ENCODE results near the gene MRPL17. TPM values are rescaled to one million over a fixed set of nuclear protein-coding genes. Genes with fewer than 3 reads are reported as not detected.

The MRPL17 gene
- total RNA-seq (44.9 and 53.2 TPM in 2 replicates), polyA plus RNA-seq (44.4 and 73.0 TPM in 2 replicates), polyA minus RNA-seq (ENCODE audit: low replicate concordance) (20.9 and 54.4 TPM in 2 replicates)
- polyA plus RNA-seq (2012), result 71.5 and 111 TPM in 2 replicates

DNA sequence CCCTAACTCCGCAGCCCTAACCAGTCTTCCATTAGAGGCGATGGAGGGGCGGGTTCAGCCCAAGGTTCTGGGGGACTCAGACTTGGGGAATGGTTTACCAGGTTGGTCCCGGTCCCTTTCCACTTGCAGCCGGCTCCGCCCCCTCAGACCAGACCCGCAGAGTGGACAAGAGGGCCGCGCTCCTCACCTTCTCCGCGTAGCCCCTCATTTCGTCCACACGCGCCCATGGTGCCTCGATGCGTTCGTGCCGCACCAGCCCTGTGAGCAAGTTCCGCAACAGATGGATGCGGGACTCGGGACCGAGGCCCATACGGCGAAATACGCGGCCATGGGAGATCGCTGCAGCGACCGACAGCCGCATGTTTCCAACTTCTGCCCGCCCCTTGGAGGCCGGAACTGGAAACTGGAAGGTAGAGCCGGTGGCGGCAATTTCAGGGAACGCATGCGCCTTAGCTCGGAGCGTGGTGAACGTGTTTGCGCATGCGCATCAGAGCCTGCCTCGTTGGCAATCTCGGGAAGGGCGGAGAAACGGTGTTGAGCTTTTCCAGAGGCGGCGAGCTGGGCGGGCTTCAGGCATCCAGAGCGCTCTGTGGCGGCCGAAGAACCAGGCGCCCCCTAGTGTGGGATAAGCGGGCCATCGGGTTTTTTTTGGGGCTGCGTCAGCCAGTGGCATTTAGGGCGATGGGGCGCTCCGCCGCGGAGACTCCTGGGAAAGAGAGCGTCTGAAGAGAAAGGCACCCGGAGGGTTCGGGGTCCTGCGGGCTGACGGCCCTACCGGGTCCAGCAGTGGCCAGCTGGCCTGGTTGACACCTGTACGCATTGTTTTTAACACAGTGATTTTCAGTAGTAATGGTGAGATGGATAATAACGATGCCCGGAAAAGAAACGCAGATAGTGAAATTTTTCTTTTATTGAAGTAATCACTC is at the start of gene MRPL17:
MRPL17 (minus strand) TSS at position 405 of the 926 bp plus-strand sequence; CDS start at position 361, 44 bp downstream.
- peak within 1 kb of the TSS; percentile 89 to 98 (median 95) for H3K4me3 ChIP-seq (replicated peaks in 1 of 4; ENCODE audit: control extremely low read depth in 1 of 4, insufficient read depth in 1 of 4, low read depth in 3 of 4, low read length in 4 of 4)
- peak within 1 kb of the TSS; percentile 97 for H2AFZ ChIP-seq (ENCODE audit: low read length)
- peak within 1 kb of the TSS; percentile 90 for H3K4me2 ChIP-seq (ENCODE audit: extremely low read depth, insufficient read depth, low read length)
- peak; percentile 96 to 99 for DNase-seq (ENCODE audit: low read depth in 2 of 2)
- peaks cover 3% of the 10 kb centered on the region for H3K4me1 ChIP-seq (ENCODE audit: control insufficient read depth, extremely low read depth, insufficient read depth, low read length)
- H4K20me1 ChIP-seq (ENCODE audit: control insufficient read depth, extremely low read depth, insufficient read depth, low read length), result no peaks in the 10 kb centered on the region
- peak within 1 kb of the TSS; percentile 76 for H3K27ac ChIP-seq (ENCODE audit: insufficient read depth, low read length)
- TF ChIP-seq CTCF (conservative IDR thresholded peaks at IDR 0.05 in 1 of 2, IDR thresholded peaks at IDR 0.05 in 1 of 2; ENCODE audit: low read depth in 1 of 2, low read length in 2 of 2) (peak; percentile 74 to 81), EZH2 (IDR thresholded peaks at IDR 0.05; ENCODE audit: low read length, missing control alignments) (no peak)
- no peaks in the 10 kb centered on the region for H3K36me3 ChIP-seq (ENCODE audit: control insufficient read depth, insufficient read depth, low read length)
- H3K79me2 ChIP-seq (ENCODE audit: control insufficient read depth, insufficient read depth, low read length), result peaks cover 26% of the 10 kb centered on the region
- no peaks in the 10 kb centered on the region for H3K27me3 ChIP-seq (ENCODE audit: control insufficient read depth, insufficient read depth, low read length)
- peak within 1 kb of the TSS; percentile 77 for H3K9ac ChIP-seq (ENCODE audit: insufficient read depth, low read length)
- no peaks in the 10 kb centered on the region for H3K9me3 ChIP-seq (ENCODE audit: control insufficient read depth, insufficient read depth, low read depth, low read length)

DNA sequence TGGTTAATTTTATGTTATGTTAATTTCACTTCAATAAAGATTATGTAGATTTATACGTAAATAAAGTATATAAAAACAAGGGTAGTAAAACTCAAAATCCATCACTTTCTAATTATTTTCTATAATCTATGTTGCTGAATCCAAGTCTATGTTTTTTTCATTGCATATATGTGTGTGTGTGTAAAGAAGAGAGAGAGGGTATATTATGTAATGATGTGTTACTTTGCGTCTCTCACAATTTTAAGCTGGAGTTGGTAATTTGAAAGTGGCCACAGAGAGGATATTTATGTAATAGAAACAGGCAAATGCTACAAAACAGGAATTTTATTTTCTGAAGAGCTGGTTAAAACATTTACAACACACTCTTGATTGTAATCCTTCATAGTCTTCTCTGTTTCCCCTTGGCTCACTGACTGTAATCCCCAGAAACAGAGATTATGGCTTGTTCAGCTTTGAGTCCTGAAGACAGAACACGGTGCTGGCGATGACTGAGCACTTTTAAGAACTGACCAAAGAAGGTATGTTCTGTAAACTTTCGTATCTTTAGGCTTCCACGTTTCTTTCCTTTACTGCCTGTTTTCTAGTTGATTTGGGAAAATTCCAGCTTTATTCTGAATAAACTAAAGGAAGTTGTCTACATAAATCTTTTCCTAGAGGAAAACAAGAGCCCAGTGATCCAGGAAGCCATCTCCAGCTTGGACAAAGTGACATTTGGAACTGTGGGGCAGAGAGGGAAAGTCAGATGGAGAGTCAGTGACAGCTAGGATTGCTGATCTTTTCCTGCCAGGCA is 45.0 kb upstream of the MRPL17 start:
- H3K4me2 ChIP-seq (ENCODE audit: extremely low read depth, insufficient read depth, low read length), result no peak overlapping the region
- DNase-seq (ENCODE audit: low read depth in 2 of 2), result no peak
- H2AFZ ChIP-seq (ENCODE audit: low read length), result no peak overlapping the region

More for the DNA sequence above, 45.0 kb upstream of the MRPL17 start:
- Histone ChIP-seq H3K9ac (ENCODE audit: insufficient read depth, low read length) (no peak overlapping the region), H3K36me3 (ENCODE audit: control insufficient read depth, insufficient read depth, low read length) (no peaks in the 10 kb centered on the region), H3K27ac (ENCODE audit: insufficient read depth, low read length) (no peak overlapping the region), H4K20me1 (ENCODE audit: control insufficient read depth, extremely low read depth, insufficient read depth, low read length) (no peaks in the 10 kb centered on the region), H3K4me3 (replicated peaks in 1 of 4; ENCODE audit: control extremely low read depth in 1 of 4, insufficient read depth in 1 of 4, low read depth in 3 of 4, low read length in 4 of 4) (no peak overlapping the region), H3K27me3 (ENCODE audit: control insufficient read depth, insufficient read depth, low read length) (peaks cover 3% of the 10 kb centered on the region), H3K4me1 (ENCODE audit: control insufficient read depth, extremely low read depth, insufficient read depth, low read length) (no peaks in the 10 kb centered on the region), H3K79me2 (ENCODE audit: control insufficient read depth, insufficient read depth, low read length) (no peaks in the 10 kb centered on the region), H3K9me3 (ENCODE audit: control insufficient read depth, insufficient read depth, low read depth, low read length) (no peaks in the 10 kb centered on the region)
- no peak for TF ChIP-seq EZH2 (IDR thresholded peaks at IDR 0.05; ENCODE audit: low read length, missing control alignments)
- no peak for TF ChIP-seq CTCF (conservative IDR thresholded peaks at IDR 0.05 in 1 of 2, IDR thresholded peaks at IDR 0.05 in 1 of 2; ENCODE audit: low read depth in 1 of 2, low read length in 2 of 2)

Measured in fibroblast of lung (primary cell).